Liver (tissue), 9 donors: ENCODE results near the gene SLC2A9. TPM values are rescaled to one million over a fixed set of nuclear protein-coding genes. Genes with fewer than 3 reads are reported as not detected.
A peak's percentile ranks its signal among the peaks of the same experiment; 100 is the strongest.

Experiments
- DNase-seq: peaks from one replicate; pipeline ENCODE4 v3.0.0-alpha.2; 2017; ENCODE audit warnings: low spot score
- H3K27ac ChIP-seq, 2 donors: one replicate each; pipeline ENCODE4 v1.7.0; 2013; ENCODE audit warnings: inconsistent platforms in 2 of 2, low read length in 2 of 2, control low read depth in 1 of 2, low read depth in 1 of 2, mild to moderate bottlenecking in 1 of 2
- H3K27me3 ChIP-seq, 4 donors: one replicate each; pipeline versions ENCODE4 v1.6.1 to v1.7.0; 2013; ENCODE audit warnings: low read length in 3 of 4, inconsistent platforms in 1 of 4, mild to moderate bottlenecking in 1 of 4, moderate library complexity in 1 of 4; ENCODE audit not compliant: control insufficient read depth in 4 of 4, insufficient read depth in 4 of 4
- H3K36me3 ChIP-seq, 4 donors: one replicate each; pipeline versions ENCODE4 v1.6.1 to v1.7.0; 2013; ENCODE audit warnings: low read length in 3 of 4, mild to moderate bottlenecking in 3 of 4, low read depth in 1 of 4, moderate library complexity in 1 of 4; ENCODE audit not compliant: control insufficient read depth in 4 of 4, insufficient read depth in 3 of 4
- H3K4me1 ChIP-seq, 4 donors: one replicate each; pipeline versions ENCODE4 v1.6.1 to v1.7.0; 2013; ENCODE audit warnings: low read length in 3 of 4, mild to moderate bottlenecking in 3 of 4, moderate library complexity in 1 of 4; ENCODE audit not compliant: control insufficient read depth in 4 of 4, insufficient read depth in 4 of 4
- H3K4me3 ChIP-seq, 3 donors: one replicate each; pipeline versions ENCODE4 v1.6.1 to v1.7.0; 2013; ENCODE audit warnings: low read length in 3 of 3, control low read depth in 1 of 3, low read depth in 1 of 3, mild to moderate bottlenecking in 1 of 3
- H3K9ac ChIP-seq, 2 donors: one replicate each; pipeline ENCODE4 v1.7.0; 2013; ENCODE audit warnings: low read length in 2 of 2, mild to moderate bottlenecking in 2 of 2, moderate library complexity in 2 of 2, control low read depth in 1 of 2, low read depth in 1 of 2
- H3K9me3 ChIP-seq, 4 donors: one replicate each; pipeline versions ENCODE4 v1.6.1 to v1.7.0; 2013; ENCODE audit warnings: low read length in 3 of 4; ENCODE audit not compliant: control insufficient read depth in 4 of 4
- ATF3 ChIP-seq: IDR thresholded peaks from 2 replicates; pipeline ENCODE4 v1.6.1; 2016; ENCODE audit warnings: antibody characterized with exemption
- CTCF ChIP-seq: fragments of 150-350 bp; IDR thresholded peaks from 2 replicates; pipeline ENCODE4 v1.5.1; 2017; ENCODE audit warnings: improper control_type of control experiment, low read depth, low read length; ENCODE audit not compliant: missing input control
- EGR1 ChIP-seq, 2 donors: IDR thresholded peaks; 2 replicates each; pipeline ENCODE4 v1.6.1; 2016 to 2018; ENCODE audit warnings: antibody characterized with exemption in 2 of 2, low read depth in 2 of 2
- FOXA1 ChIP-seq: IDR thresholded peaks from 2 replicates; pipeline ENCODE4 v1.6.1; 2016; ENCODE audit warnings: antibody characterized with exemption
- FOXA2 ChIP-seq: IDR thresholded peaks from 2 replicates; pipeline ENCODE4 v1.6.1; 2016; ENCODE audit warnings: antibody characterized with exemption
- HNF4A ChIP-seq, 2 donors: conservative IDR thresholded peaks; 2 replicates each; pipeline ENCODE4 v1.6.1; 2016; ENCODE audit warnings: antibody characterized with exemption in 2 of 2, mild to moderate bottlenecking in 2 of 2
- HNF4G ChIP-seq: IDR thresholded peaks from 2 replicates; pipeline ENCODE4 v1.6.1; 2016; ENCODE audit warnings: antibody characterized with exemption
- JUND ChIP-seq, 2 donors: IDR thresholded peaks; 2 replicates each; pipeline ENCODE4 v1.6.1; 2016; ENCODE audit warnings: antibody characterized with exemption in 2 of 2
- MAX ChIP-seq: IDR thresholded peaks from 2 replicates; pipeline ENCODE4 v1.6.1; 2016; ENCODE audit warnings: antibody characterized with exemption
- NR2F2 ChIP-seq: IDR thresholded peaks from 2 replicates; pipeline ENCODE4 v1.6.1; 2016; ENCODE audit warnings: antibody characterized with exemption
- REST ChIP-seq: IDR thresholded peaks from 2 replicates; pipeline ENCODE4 v1.6.1; 2016; ENCODE audit warnings: antibody characterized with exemption, mild to moderate bottlenecking
- RXRA ChIP-seq, 2 donors: IDR thresholded peaks; 2 replicates each; pipeline ENCODE4 v1.6.1; 2017 to 2018; ENCODE audit warnings: antibody characterized with exemption in 2 of 2, mild to moderate bottlenecking in 1 of 2
- SP1 ChIP-seq: IDR thresholded peaks from 2 replicates; pipeline ENCODE4 v1.6.1; 2018; ENCODE audit warnings: antibody characterized with exemption, mild to moderate bottlenecking
- YY1 ChIP-seq: IDR thresholded peaks from 2 replicates; pipeline ENCODE4 v1.6.1; 2016; ENCODE audit warnings: antibody characterized with exemption, mild to moderate bottlenecking
- WGBS: extraction: QIAGEN DNeasy Blood & Tissue Kit; methylation state at CpG from one replicate; pipeline ENCODE4 v1.1.7; 2013; 5-methylcytosine and 5-hydroxymethylcytosine counted together
- polyA plus RNA-seq, 2 donors: library from polyadenylated mRNA; stranded (reverse) in 1 of 2; unstranded in 1 of 2; fragments of 200-250 nt in 1 of 2; fragments of >200 nt in 1 of 2; fragmentation: Nextera tagmentation in 1 of 2; extraction: Ambion mirVana in 1 of 2; gene quantifications; one replicate each; pipeline versions ENCODE4 v1.2.1 to v1.2.3, GENCODE V29; 2013 to 2015
- total RNA-seq, 2 donors: library from RNA; depleted of rRNA; stranded (reverse); fragments of >200 nt; gene quantifications; one replicate each; pipeline ENCODE4 v1.2.3, GENCODE V29; 2014
- TF ChIP-seq, protein P1 (sequence below): IDR thresholded peaks from 2 replicates; pipeline ENCODE4 v1.6.1; 2016; ENCODE audit warnings: antibody characterized with exemption
- donor health status: healthy.
- donor health status: healthy.
- donor health status: healthy.
- donor health status: healthy.
- donor health status: healthy.

The SLC2A9 gene
- total and polyA plus RNA-seq, 4 donors: 6.2 to 49.0 (median 21.6) TPM

DNA sequence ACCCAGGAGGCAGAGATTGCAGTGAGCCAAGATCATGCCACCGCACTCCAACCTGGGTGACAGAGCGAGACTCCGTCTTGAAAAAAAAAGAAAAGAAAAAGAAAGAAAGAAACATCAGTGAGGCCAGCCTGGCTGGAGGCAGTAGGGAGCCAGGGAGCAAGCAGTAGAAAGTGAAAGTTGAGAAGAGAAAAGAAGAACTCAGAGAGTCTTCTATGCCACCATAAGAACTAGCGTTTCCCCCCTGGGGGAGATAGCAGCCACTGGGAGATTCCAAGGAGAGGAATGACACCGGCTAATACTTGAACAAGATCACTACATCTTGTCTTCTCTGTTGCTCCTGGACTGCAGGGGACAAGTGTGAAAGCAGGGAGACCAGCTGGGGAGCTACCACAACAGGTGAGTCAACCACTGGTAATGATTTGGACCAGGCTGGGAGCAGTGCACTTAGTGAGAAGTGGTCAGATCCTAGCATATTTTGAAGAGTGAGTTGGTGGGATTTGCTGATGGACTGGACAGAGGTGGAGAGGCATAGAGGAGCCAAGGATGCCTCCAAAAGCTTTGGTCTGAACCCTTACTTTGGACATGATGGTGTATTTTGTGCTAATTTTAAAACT, 33.4 kb downstream of the SLC2A9 start (continued):
- TF ChIP-seq, protein P1, sequence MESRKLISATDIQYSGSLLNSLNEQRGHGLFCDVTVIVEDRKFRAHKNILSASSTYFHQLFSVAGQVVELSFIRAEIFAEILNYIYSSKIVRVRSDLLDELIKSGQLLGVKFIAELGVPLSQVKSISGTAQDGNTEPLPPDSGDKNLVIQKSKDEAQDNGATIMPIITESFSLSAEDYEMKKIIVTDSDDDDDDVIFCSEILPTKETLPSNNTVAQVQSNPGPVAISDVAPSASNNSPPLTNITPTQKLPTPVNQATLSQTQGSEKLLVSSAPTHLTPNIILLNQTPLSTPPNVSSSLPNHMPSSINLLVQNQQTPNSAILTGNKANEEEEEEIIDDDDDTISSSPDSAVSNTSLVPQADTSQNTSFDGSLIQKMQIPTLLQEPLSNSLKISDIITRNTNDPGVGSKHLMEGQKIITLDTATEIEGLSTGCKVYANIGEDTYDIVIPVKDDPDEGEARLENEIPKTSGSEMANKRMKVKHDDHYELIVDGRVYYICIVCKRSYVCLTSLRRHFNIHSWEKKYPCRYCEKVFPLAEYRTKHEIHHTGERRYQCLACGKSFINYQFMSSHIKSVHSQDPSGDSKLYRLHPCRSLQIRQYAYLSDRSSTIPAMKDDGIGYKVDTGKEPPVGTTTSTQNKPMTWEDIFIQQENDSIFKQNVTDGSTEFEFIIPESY: no peak
- TF ChIP-seq JUND (IDR thresholded peaks at IDR 0.05): no peak
- no peak for TF ChIP-seq SP1
- no peak for TF ChIP-seq YY1
- TF ChIP-seq RXRA (IDR thresholded peaks at IDR 0.05): no peak
- no peak for TF ChIP-seq EGR1 (IDR thresholded peaks at IDR 0.05; ENCODE audit: low read depth in 2 of 2)
- no peak for TF ChIP-seq FOXA2
- no peak for TF ChIP-seq CTCF

DNA sequence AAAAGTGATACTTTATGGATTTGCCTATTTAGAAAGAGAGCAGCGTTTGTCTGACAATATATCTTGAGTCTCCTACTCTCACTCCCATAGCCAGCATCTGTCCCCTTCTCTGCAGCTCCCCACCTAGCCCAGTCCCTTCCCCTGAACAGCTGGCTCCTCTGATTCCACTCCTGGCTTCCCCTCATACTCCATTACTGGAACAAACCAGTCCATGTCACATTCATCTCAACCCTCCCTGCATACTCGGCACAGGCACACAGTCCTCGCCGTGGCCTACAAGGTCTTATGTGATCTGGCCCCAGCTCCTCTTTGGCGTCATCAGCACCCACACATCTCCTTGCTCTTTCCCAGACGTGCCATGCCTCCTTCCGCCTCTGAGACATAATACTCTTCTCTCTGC, 36.7 kb downstream of the SLC2A9 start:
- TF ChIP-seq RXRA (IDR thresholded peaks at IDR 0.05) (no peak), MAX (no peak), NR2F2 (no peak), SP1 (no peak), HNF4A (conservative IDR thresholded peaks at IDR 0.05) (no peak), FOXA1 (no peak), HNF4G (no peak), CTCF (no peak), EGR1 (IDR thresholded peaks at IDR 0.05; ENCODE audit: low read depth in 2 of 2) (no peak), JUND (IDR thresholded peaks at IDR 0.05) (no peak), REST (no peak), ATF3 (no peak), YY1 (no peak), FOXA2 (no peak)
- TF ChIP-seq, protein P1: no peak
- Histone ChIP-seq H3K9me3 (no peaks in the 10 kb centered on the region), H3K9ac (no peak overlapping the region), H3K4me1 (no peaks in the 10 kb centered on the region), H3K27ac (no peak overlapping the region), H3K4me3 (no peak overlapping the region), H3K27me3 (no peaks in the 10 kb centered on the region), H3K36me3 (peaks cover 3 to 23% (median 9%) of the 10 kb centered on the region in 4 donors)
- WGBS: 91% methylated on average over 7 of the region's 7 CpGs
- DNase-seq: peak; percentile 26
